HG03565 (cell line): ENCODE measurements around the gene NBPF11.
"Not testable (repeated sequence)": the region's sequence is repeated elsewhere in the genome, so short reads cannot be mapped to it uniquely, and the experiment has no call there.

Experiments used
- ATAC-seq: cut with Tn5 transposase; IDR thresholded peaks from one replicate; pipeline ENCODE4 v1.9.1; 2021; ENCODE audit warnings: mild to moderate bottlenecking, moderate library complexity; ENCODE audit not compliant: unreplicated experiment

NBPF11 gene

DNA sequence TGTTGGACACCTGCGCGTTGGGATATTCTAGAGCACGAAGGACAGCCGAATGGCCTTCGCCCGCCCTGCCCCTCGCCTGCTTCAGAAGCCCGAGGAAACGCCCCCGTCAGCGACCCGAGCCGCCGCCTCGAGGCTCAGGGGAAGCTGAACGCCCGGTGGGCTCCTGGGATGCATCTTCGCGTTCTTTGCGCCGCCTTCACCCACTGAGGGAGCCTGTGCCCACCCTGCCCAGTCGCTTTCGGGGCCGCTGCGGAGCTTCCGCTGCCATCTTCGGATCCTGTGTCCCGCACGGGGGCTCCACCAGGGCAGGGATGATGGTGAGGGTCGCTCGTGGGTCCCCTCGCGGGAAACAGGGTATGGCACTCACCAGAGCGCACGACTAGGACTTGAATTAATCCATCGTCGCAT, 91.8 kb downstream of the NBPF11 start:
- not testable (repeated sequence) for ATAC-seq

DNA sequence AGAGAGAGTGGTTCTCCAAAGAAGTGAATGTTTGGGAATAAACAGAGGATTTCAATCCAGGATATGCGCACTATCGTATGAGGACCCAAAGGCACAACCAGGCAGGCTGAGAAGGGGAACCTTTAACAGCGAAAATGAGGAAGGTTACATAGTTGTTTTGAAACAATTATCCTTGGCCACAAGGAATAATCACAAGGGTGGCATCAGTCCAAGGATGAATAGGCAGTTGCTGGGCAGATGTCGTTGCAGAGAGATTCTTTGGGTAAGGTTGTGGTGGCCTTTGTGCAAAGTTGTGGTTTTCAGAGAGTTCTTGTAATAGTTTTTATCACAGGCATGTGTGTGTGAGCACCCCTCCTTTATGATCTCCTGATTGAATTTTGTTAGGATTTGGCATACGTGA, 94.7 kb downstream of the NBPF11 start:
- ATAC-seq = not testable (repeated sequence)
